MM.1S (cell line): ENCODE measurements around the gene RGS6.

Source experiments
- CTCF ChIP-seq: fragments of 300-600 bp; sonication (generic); IDR thresholded peaks from 2 replicates; pipeline ENCODE4 v1.5.1; 2016; ENCODE audit warnings: antibody characterized with exemption, low read length, mixed read lengths
- EZH2 ChIP-seq: fragments of 300-600 bp; sonication (generic); optimal IDR thresholded peaks from 2 replicates; pipeline ENCODE3; 2017; ENCODE audit warnings: low read depth, mild to moderate bottlenecking, antibody characterized with exemption, low read length, mixed read lengths

DNA sequence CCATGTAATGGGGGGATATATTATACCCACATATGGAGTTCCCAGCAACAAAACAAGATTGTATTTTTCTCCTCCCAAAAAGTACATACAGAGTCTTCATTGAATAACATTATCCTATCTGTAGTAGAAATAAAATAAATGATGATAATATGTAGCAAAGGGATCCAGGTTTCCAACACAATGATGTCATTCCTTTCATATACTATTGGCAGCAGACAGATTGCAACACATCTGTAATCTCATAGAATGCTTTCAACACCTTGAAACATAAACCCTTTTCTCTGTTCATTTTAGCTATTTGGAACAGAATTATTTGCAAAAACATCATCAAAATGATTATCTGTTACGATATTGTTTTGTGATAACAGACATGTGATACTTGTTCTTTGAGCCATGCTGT, 644.0 kb downstream of the RGS6 start:
- TF ChIP-seq CTCF (no peak), EZH2 (no peak)
